HG03354 (cell line): Measurements from ENCODE around the gene DHH.

Source experiments
- ATAC-seq: cut with Tn5 transposase; IDR thresholded peaks from one replicate; pipeline ENCODE4 v1.9.1; 2021; ENCODE audit warnings: mild to moderate bottlenecking; ENCODE audit not compliant: unreplicated experiment, poor library complexity, severe bottlenecking

Gene DHH

GRCh38 chr12:49055092-49055491 lies 39.5 kb downstream of the DHH start:
- no peak for ATAC-seq

GRCh38 chr12:49054524-49054923 lies 40.1 kb downstream of the DHH start:
- ATAC-seq = no peak

GRCh38 chr12:49054096-49054495 lies 40.5 kb downstream of the DHH start:
- no peak for ATAC-seq

- ATAC-seq = no peak
Measured at GRCh38 chr12:49052451-49053208, 42.0 kb downstream of the DHH start.

GRCh38 chr12:49051777-49052438 lies 42.7 kb downstream of the DHH start:
- ATAC-seq = no peak

GRCh38 chr12:49051373-49051764 lies 43.2 kb downstream of the DHH start:
- no peak for ATAC-seq

- no peak for ATAC-seq
Measured at GRCh38 chr12:49050507-49051372, 43.9 kb downstream of the DHH start.

GRCh38 chr12:49049566-49050224 lies 44.9 kb downstream of the DHH start:
- ATAC-seq = no peak

- ATAC-seq = no peak
Measured at GRCh38 chr12:49048953-49049352, 45.6 kb downstream of the DHH start.

- ATAC-seq = no peak
Measured at GRCh38 chr12:49046129-49046895, 48.3 kb downstream of the DHH start.

- no peak for ATAC-seq
Measured at GRCh38 chr12:49044660-49045059, 49.9 kb downstream of the DHH start.

GRCh38 chr12:49043856-49044258 lies 50.7 kb downstream of the DHH start:
- no peak for ATAC-seq

- no peak for ATAC-seq
Measured at GRCh38 chr12:49043241-49043640, 51.4 kb downstream of the DHH start.

GRCh38 chr12:49041881-49042484 lies 52.6 kb downstream of the DHH start:
- no peak for ATAC-seq

- ATAC-seq = no peak
Measured at GRCh38 chr12:49041036-49041880, 53.3 kb downstream of the DHH start.

- ATAC-seq = no peak
Measured at GRCh38 chr12:49040364-49040855, 54.2 kb downstream of the DHH start.

GRCh38 chr12:49039421-49040363 lies 54.9 kb downstream of the DHH start:
- no peak for ATAC-seq
